ENCODE results near the gene FZD8.

FZD8 gene

DNA sequence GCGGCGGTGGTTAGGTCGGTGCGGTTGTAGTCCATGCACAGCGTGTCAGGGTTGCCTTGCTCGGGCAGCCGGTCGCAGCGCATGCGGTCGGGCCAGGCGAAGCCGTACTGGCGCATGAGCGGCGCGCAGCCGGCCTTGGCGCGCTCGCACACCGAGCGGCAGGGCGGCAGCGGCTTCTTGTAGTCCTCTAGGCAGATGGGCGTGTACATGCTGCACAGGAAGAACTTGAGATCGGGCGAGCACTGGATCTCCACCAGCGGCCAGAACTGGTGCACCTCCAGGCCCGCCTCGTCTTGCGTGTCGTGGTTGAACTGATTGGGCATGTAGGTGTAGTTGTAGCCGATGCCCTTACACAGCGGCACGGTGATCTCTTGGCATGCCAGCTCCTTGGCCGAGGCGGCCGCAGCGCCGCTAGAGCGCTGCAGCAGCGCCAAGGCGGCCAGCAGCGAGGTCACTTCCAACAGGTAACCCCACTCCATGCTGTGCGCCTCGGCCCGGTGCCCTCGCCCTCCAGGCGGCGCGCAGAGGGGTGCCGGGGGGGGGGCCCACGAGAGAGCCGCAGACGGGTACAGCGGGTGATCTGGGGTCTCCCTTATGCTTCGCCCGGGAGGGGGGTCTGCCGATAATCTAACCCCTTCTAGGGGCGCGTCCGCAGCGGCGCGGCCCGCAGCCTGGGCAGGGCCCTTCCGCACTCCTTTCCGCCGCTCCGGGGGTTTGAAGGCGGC is 983 bp downstream of the FZD8 start:
- DNase-seq, result peak; percentile 50 to 61

DNA sequence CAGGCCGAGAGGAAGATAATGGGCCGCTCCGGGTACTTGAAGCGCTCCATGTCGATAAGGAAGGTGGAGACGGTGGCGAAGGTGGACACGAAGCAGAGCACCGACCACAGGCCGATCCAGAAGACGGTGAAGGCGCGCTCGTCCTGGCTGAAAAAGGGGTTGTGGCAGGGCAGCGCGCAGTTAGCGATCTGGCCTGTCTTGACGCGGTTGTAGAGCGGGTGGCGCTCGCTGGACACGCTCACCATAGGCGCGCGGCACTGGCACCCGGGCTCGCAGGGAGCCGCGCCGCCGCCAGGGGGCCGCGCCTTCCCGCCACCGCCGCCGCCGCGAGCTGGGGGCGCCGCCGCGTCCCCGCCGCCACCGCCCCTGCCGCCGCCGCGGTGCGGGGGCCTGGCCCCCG is 1.6 kb downstream of the FZD8 start:
- peak; percentile 38 to 47 for DNase-seq

DNA sequence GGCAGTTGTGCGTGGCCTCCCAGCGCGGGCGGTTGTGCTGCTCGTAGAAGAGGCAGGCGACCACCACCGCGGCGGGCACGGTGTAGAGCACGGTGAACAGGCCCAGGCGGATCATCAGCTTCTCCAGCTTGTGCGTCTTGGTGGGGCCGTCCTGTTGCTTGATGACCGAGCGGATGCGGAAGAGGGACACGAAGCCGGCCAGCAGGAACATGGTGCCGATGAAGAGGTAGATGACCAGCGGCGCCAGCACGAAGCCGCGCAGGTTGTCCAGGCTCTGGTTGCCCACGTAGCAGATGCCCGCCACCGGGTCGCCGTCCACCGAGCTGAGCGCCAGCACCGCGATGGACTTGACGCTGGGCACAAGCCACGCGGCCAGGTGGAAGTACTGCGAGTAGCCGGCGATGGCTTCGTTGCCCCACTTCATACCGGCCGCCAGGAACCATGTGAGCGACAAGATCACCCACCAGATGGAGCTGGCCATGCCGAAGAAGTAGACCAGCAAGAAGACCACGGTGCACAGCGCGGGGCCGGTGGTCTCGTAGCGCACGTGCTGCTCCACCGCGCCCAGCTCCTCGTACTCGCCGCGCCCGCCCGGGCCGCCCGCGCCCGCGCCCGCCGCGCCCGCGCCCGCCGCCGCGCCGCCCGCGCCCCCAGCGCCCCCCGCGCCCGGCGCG is 2.2 kb downstream of the FZD8 start:
- peak in 1 of 2 experiments; percentile 12 for DNase-seq

DNA sequence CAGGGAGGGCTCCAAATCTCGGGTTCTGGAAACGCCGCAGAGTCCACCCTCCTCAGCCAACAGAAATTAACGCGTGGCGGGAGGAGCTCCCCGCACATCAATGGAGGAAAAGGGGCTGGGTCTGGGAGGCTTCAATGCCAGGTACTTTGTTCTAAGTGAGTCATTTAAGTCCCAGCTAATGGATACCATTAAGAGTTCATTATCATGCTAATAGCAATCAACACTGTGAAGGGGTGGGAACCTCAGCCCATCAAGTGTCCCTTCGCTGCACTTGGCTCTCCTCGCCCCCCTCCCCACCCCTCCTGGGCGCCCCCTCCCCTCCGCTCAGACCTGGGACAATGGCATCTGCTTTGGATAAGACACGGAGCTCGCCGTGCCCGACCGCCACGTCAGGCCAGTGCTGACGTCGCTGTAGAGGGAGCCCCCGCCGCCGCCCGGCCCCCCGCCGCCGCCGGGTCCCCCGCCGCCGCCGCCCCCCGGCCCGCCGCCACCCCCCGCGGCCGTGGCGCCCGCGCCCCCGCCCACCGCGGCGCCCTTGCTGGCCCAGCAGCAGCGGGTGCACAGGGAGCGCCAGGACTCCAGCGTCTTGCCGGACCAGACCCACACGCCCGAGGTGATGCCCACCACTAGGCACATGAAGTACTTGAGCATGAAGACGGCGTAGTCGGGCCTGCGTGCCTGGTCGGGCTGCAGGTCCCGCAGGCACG is 2.9 kb downstream of the FZD8 start:
- no peak for DNase-seq

DNA sequence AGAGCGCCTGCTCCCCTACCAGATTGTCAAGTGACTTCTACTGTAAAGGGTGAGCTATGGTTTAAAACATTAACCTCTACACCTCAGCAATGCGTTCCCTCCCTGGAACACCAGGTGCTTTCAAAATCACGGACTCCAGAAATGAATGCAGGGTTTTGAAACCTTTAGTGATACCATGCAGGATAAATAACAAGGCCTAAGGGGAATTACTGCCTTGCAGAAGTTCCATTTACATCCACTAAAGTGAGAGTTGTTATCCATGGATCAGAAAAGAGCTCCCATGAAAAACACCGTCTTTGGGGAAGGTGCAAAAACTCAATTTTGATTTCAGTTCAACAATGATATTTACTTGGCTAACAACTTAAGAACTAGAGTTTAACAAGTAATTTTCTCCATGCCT is 4.0 kb downstream of the FZD8 start:
- DNase-seq, result no peak

DNA sequence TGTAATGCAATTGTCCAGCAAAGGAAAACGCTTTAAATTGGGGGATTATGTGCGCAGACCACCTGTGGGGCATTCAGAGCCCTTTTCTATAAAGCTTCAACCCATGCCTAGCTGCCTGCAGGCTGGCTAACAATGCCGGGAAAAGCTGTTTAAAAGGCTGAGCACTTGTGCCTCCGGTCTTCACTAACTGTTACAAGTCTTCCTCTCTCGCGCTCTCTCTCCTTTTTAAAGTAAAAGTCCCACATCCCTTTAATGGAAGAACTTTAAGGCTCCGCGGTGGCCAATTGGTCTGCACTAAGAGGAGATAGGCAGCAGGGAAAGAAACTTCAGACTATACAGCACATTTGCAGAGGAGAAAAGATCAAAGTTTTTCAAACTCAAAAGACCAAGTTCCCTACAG is 4.6 kb downstream of the FZD8 start:
- DNase-seq, result no peak

DNA sequence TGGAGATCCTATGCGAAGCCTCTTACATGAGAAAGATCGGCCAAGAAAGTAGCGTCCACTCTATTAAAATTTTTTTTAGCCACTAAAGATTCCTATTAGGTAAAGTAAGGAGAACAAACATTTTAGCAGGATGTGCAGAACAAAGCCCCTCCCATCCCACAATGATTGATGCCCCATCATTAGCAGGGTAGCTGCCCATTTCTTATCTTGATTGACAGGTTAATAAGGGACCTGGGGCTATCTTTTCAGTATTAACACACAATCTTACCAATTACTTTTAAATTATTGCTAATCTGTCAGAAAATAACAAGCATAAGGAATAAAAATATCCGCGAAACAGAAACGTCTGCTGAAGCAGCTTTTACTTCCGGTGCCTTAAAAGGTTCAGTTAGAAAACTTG is 5.1 kb downstream of the FZD8 start:
- DNase-seq, result no peak

DNA sequence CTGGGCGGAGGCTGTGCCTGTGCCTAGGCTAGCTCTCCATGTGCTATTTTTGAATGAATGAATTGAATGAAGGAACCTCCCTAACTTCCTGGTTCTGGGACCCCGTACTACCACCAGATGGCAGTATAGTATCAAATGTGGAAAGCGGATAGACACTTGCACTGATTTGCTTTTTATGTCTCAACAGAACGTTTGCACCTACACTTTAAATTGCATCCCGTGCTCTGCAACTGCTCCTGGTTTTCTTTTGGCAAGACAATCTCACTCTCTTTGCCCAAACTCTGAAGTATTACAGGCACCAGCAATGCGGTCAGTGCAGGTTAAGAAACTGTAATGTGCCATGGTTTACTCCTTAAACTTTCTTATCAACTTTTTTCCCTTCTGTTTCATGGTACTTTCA is 6.5 kb downstream of the FZD8 start:
- DNase-seq, result peak in 1 of 2 experiments; percentile 33

DNA sequence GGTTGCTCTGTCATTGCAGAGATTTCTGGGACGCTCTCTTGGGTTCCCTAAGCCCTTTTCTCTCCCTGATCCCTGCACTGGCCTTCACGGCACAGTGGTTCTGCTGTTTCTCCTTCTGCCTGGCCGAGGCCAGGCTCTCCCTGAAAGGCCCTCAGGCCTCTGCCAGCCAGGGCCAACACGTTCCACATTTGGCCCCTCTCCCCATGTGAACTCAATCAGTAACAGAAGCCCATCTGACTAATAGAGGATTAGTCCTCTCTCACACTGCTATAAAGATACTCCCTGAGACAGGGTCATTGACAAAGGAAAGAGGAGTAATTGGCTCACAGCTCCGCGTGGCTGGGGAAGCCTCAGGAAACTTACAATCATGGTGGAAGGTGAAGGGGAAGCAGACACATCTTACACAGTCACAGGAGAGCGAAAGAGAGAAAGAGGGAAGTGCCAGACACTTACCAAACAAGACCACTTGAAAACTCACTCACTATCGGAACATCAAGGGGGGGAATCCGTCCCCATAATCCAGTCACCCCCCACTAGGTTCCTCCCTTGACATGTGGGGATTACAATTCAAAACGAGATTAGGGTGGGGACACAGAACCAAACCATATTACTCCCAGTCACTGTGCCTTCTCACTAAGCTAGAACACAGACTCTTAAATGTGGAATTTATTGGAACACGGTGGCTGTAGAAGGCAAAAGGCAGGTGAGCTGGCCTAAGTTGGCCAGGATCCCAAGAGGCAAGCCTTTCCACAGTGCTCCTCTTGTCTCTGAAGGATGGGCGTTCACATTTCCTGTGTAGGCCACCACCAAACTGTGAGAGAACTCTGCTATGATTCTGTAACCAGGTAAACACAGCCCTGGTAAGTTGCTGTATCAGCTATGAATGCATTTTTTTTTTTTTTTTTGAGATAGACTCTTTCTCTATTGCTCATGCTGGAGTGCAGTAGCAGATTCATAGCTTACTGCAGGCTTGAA is 8.8 kb downstream of the FZD8 start:
- no peak for DNase-seq

DNA sequence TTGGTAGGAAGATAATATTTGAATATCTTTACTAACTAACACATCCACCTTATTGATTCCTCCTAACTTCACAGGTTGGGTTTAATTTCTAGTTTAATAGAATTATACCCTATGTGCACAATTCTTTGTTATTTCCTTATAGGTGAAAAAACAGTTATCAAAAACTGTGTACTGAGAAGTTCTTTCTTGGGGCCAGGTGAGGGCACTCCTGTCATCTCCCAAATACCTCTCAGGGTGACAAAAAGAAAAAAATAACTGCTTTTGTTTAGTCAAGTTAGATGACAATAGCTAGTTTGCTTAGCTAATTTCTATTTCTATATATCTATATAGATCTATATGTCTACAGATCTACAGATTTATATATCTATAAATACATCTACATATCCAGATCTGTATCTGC is 10.1 kb downstream of the FZD8 start:
- DNase-seq, result no peak

DNA sequence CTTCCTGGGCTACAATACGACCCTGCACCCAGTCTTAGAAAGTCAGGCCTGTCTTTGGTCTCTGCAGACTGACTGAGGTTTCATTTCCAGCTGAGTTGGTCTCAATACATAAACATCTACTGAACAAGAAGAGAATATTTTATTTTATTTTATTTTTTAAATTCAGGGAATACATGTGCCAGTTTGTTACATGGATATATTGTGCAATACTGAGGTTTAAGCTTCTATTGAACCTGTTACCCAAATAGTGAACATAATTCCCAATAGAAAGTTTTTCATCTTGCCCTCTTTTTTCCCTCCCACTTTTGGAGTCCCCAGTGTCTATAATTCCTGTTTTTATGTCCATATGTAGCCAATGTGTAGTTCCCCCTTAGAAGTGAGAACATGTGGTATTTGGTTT is 10.7 kb downstream of the FZD8 start:
- DNase-seq, result no peak

DNA sequence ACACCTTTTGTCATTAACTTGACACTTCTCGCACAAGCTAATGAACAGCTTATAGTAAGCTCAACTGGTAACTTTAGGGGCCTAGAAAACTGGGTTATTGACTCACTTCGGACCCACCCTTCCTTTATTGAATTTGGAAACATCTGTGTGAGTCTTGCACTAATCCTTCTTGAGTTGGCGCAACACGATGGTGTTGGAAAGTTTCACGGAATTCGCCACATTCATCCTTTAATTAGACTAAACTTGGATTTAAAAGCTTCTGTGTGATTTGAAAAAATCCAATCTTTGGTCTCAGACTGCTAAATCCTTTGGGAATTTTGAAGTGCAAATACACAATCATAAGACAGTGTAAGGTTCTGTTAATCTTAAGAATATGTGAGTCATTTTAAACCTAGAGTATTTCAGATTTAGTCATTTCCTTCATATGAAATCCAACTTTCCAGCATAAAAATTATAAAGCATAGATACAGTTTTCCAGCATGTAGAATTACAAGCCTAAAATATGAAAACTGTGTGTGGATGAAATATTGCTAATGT is 15.1 kb downstream of the FZD8 start:
- no peak for DNase-seq

DNA sequence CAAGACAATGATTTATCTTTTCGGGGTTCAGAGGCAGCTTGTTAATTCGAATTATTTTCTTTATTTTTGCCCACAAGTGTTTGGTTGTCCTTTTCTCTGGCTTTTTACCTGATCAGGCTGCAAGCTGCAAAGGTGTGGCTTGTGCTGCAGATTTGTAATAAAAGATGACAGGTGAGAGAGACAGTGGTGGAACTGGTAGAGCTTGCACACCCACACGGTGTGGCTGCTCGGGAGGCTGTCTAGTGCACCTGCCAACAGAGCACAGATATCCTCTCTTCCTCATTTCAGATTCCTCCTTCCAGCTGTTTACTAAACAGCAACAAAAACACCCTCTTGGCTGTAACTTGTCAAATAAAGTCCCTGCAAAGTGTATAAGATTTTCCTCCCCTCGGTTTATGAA is 27.8 kb downstream of the FZD8 start:
- no peak for DNase-seq

DNA sequence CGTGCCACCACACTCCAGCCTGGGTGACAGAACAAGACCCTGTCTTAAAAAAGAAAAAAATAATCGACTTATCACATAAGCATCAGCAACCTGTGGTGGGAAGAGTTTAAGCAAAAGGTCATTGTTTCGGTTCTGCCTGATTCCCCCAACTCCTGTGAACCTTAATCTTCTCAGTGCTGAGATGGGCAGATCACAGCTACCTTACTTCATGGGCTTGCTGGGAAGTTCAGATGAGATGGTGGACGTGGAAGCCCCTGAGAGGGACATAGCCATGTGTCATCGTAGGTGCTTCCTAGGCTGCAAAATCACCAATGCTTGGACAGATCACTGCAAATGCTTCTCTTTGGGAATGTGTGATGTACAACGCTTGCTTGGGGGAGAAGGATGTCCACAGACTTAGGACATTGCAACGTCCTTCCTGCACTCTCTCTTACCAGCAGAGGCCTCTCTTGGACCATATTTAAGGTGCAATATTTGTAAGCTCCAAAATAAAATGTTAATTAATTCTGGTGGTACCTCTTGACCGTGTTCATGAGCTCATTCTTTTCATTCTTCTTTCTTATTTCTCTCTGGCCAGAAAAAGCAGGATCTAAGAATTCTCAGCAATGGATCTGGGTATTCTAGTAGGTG is 28.4 kb downstream of the FZD8 start:
- DNase-seq, result no peak

DNA sequence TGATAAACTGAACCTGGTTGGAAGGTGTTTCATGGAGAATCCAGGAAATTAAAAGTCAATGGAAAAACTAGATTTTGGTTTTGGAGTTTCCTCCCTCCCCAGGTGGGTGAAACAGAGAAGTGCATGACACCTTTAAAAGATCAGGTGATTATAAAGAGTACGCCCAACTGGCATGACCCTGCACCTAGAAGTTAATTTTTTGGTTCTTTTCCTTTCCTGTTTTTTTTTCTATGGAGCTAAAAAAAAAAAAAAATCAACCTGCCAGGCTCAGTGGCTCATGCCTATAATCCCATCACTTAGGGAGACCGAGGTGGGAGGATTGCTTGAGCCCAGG is 29.0 kb downstream of the FZD8 start:
- no peak for DNase-seq

DNA sequence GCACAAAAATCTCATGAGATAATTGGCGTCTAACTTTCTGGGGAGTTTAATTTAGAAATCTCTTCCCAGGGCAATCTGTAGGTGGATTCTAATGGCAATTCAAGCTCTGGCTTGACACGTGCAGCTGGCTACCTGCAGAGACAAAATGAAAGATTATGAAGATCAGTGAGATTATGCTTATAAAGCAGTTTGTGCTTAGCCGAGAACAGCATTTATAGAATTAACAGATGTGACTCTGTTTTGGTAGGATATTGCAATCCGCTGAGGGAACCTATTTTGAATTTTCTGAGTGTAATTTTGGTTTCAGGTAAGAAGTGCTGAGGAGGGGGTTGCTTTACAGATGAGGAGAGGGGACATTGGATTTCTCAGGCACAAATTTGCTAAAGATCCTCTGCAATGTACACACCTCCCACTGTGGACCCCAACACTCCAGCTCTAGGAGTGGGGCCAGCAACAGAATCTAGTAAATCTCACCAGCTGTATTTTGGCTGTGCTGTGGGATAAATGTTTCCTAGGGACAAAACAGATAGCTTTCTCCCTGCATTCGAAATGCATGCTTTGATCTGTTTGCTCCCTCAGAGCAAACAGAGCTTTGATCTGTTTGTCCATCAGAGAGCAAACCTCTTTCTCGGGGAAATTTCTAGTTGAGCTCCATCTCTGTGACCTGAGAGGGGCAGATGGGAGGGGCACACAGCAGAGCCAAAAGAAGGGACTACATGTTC is 29.6 kb downstream of the FZD8 start:
- no peak for DNase-seq

DNA sequence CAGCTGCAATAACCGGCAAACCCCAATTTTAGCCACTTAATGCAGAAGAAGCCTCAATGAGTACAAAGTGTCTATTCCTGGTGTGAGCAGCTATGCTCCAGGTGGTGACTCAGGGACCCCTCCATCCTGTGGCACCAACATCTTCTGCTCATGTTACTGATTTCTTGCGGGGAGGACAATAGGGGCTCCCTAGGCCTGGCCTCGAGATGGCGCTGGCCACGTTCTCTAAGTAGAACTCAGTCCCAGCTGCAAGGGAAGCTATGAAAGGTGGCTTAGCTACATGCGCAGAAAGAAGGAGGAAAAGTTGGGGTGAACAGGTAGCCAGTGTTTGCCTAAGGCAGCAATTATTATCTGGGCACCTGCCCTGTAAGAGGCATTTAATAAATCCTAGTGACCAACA is 30.3 kb downstream of the FZD8 start:
- DNase-seq, result no peak

DNA sequence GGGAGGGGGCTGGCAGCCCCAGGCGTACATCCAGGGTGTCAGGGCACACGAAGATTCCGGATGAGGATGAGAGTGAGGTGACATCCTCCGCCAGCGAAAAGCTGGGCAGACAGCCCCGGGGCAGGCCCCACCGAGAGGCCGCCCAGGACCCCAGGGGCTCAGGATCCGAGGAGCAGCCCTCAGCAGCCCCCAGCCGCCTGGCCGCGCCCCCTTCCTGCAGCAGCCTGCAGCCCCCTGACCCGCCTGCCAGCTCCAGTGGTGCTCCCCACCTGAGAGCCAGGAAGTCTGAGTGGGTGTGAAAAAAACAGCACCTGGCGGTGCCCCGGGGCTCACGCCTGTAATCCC is 33.8 kb downstream of the FZD8 start:
- DNase-seq, result no peak

DNA sequence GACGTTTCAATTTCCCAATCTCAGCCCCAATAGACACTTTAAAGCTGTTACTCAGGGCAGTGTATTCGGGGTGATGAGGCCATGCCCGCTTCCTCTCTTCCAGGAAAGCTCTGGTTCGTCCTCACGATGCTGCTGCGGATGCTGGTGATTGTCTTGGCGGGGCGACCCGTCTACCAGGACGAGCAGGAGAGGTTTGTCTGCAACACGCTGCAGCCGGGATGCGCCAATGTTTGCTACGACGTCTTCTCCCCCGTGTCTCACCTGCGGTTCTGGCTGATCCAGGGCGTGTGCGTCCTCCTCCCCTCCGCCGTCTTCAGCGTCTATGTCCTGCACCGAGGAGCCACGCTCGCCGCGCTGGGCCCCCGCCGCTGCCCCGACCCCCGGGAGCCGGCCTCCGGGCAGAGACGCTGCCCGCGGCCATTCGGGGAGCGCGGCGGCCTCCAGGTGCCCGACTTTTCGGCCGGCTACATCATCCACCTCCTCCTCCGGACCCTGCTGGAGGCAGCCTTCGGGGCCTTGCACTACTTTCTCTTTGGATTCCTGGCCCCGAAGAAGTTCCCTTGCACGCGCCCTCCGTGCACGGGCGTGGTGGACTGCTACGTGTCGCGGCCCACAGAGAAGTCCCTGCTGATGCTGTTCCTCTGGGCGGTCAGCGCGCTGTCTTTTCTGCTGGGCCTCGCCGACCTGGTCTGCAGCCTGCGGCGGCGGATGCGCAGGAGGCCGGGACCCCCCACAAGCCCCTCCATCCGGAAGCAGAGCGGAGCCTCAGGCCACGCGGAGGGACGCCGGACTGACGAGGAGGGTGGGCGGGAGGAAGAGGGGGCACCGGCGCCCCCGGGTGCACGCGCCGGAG is 34.4 kb downstream of the FZD8 start:
- peak; percentile 4 to 6 for DNase-seq

DNA sequence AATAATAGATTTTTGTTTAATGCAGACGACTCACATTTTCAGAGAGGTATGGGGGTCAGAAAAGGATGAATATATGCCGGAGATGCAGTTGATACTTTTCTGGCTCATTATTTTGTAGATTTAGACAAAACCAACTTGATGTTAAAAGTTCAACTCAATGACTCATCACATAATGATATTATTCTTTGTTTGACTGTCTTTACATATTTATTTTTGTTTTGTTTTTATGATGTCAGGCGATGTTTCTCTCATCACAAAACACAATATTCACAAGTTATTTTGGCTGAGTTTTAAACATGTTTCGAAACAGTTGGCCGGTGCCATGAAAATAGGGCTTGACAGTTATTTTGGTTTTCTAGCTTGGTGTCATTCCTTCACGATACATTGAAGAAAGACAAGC is 35.7 kb downstream of the FZD8 start:
- DNase-seq, result no peak

DNA sequence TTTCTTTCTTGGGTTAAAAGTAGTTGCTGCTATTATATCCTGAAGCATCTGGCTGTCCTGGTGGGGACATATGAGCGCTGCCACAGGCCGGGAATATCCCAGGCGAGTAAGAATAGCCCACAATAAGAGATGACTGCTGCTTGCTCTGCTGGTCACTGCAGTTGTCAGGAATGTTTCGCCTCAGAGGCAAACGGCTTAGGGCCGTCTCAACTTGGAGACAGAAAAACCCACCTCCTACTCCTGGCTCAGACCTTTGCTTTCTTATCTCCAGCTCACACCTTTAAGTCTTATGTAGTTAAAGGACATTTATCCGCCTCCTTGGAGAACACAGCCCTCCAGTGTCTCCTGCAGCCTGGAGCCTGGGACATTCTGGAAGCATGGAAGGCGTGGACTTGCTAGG is 36.9 kb downstream of the FZD8 start, which contains the start of gene GJD4:
TSS of gene GJD4 (plus strand) at position 151 of the 400 bp plus-strand sequence. CDS start at position 378, 227 bp downstream.
- DNase-seq, result no peak
